ENCODE measurements around the gene GRIP2.

The GRIP2 gene

DNA sequence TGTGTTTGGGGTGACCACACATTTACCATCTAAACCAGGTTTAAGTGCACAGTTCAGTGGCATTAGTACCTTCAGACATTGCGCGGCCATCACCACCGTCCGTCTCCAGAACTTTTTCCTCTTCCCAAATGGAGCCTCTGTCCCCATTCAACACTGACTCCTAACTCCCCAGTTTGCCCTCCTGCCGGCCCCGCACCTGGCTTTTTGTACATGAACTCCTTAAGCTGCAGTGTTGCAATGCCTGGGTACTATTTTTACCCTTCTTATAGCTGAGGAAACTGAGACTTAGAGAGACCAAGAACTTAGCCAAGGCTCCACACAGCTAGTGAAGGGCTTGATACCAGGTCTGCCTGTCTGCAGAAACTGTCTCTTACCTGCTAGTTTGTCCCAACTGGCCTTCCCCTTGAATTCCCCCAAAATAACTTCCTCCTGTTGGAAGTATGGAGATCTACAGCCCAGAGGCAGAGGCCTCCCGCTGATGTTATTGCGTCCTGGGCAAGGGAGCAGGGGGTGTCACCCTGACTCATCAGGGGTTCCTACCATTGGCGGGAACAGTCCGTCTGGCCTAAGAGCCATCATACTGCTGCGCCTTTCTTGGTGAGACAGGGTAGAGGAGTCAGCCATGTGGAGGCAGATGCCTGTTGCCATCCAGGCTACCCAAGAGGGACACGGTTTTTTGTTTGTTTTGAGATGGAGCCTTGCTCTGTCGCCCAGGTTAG, 65.6 kb downstream of the GRIP2 start:
- Histone ChIP-seq H3K27me3 (ENCODE audit: control insufficient read depth, insufficient read depth, low read length) (no peaks in the 10 kb centered on the region), H3K9ac (no peak overlapping the region), H3K4me3 (ENCODE audit: low read depth, low read length) (no peak overlapping the region), H3K9me3 (ENCODE audit: control insufficient read depth, low read length) (no peaks in the 10 kb centered on the region), H2AFZ (no peak overlapping the region), H3K27ac (no peak overlapping the region), H3K4me2 (ENCODE audit: low read length) (no peak overlapping the region), H3K4me1 (no peaks in the 10 kb centered on the region), H3K36me3 (ENCODE audit: control insufficient read depth, insufficient read depth, low read length) (no peaks in the 10 kb centered on the region), H3K79me2 (no peaks in the 10 kb centered on the region)
- TF ChIP-seq, protein P1, sequence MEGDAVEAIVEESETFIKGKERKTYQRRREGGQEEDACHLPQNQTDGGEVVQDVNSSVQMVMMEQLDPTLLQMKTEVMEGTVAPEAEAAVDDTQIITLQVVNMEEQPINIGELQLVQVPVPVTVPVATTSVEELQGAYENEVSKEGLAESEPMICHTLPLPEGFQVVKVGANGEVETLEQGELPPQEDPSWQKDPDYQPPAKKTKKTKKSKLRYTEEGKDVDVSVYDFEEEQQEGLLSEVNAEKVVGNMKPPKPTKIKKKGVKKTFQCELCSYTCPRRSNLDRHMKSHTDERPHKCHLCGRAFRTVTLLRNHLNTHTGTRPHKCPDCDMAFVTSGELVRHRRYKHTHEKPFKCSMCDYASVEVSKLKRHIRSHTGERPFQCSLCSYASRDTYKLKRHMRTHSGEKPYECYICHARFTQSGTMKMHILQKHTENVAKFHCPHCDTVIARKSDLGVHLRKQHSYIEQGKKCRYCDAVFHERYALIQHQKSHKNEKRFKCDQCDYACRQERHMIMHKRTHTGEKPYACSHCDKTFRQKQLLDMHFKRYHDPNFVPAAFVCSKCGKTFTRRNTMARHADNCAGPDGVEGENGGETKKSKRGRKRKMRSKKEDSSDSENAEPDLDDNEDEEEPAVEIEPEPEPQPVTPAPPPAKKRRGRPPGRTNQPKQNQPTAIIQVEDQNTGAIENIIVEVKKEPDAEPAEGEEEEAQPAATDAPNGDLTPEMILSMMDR (IDR thresholded peaks at IDR 0.05) = no peak

DNA sequence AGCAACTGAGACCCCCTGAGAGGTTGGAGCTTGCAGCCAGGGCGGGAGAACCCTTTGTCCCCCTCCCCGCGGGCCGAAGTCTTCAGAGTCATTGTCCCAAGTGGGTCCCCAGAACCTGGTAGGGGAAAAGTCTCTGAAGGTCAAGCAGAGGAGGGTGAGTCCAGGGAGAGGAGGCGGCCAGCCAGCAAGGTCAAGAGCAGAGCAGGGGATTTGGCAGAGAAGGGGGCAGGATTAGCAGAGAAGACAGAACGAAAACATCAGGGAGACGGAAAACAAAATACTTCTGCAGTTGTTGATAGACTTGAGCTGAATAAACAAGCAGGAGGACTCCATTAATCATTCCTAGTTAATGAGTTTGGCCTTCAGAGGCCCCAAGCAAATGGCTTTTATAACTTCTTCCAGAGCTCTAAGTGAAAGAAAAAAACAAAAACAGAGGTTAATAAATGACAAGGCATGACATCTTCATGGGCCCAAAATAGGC, 66.7 kb downstream of the GRIP2 start:
- Histone ChIP-seq H3K9me3 (ENCODE audit: control insufficient read depth, low read length) (no peaks in the 10 kb centered on the region), H3K4me2 (ENCODE audit: low read length) (no peak overlapping the region), H3K4me1 (no peaks in the 10 kb centered on the region), H3K79me2 (no peaks in the 10 kb centered on the region), H3K27ac (no peak overlapping the region), H3K9ac (no peak overlapping the region), H3K4me3 (ENCODE audit: low read depth, low read length) (no peak overlapping the region), H3K36me3 (ENCODE audit: control insufficient read depth, insufficient read depth, low read length) (no peaks in the 10 kb centered on the region), H2AFZ (no peak overlapping the region), H3K27me3 (ENCODE audit: control insufficient read depth, insufficient read depth, low read length) (no peaks in the 10 kb centered on the region)
- TF ChIP-seq, protein P1 (IDR thresholded peaks at IDR 0.05) = no peak

DNA sequence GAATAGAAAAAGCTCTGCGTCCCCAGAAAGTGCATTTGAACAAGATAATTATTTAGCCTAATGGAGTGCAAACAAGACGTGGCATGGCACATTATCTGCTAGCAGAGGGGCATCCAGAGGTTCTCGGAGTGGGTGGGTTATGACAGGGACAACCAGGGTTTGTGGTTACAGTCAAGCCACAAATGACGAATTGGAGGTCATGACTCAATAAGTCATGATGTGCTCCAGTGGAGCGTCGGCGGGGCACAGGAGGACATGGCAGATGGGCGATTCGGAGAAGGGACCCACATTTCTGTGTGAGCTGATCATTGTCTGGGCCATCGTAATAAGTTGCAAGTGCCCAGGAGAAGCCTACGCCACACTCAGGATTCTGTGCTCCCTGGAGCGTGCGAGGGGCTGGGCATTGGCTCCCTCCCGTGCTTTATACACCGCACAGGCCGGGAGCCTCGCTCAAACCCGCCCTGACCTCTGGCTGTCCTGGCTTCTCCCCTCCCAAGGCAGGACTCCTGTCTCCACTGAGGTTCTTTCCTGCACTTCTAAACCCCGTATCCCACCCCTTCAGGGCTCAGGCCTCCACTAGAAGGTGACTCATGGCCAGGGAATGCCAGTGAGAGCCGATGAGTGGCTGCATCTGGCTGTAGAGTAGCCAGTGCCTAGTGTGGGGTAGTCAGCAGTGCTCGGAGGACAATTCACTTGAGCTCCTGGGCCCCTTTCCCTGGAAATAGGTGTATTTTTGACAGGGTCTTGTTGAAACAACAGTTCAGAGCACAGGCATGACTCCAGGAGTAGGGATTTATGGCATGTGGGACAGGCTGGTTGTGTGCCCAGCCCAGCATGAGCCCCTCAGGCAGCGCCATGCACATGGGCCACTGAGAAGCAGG, 67.4 kb downstream of the GRIP2 start:
- Histone ChIP-seq H3K27me3 (ENCODE audit: control insufficient read depth, insufficient read depth, low read length) (no peaks in the 10 kb centered on the region), H2AFZ (no peak overlapping the region), H3K79me2 (no peaks in the 10 kb centered on the region), H3K9ac (no peak overlapping the region), H3K36me3 (ENCODE audit: control insufficient read depth, insufficient read depth, low read length) (no peaks in the 10 kb centered on the region), H3K9me3 (ENCODE audit: control insufficient read depth, low read length) (no peaks in the 10 kb centered on the region), H3K27ac (no peak overlapping the region), H3K4me2 (ENCODE audit: low read length) (no peak overlapping the region), H3K4me1 (no peaks in the 10 kb centered on the region), H3K4me3 (ENCODE audit: low read depth, low read length) (no peak overlapping the region)
- TF ChIP-seq, protein P1 (IDR thresholded peaks at IDR 0.05) = no peak

DNA sequence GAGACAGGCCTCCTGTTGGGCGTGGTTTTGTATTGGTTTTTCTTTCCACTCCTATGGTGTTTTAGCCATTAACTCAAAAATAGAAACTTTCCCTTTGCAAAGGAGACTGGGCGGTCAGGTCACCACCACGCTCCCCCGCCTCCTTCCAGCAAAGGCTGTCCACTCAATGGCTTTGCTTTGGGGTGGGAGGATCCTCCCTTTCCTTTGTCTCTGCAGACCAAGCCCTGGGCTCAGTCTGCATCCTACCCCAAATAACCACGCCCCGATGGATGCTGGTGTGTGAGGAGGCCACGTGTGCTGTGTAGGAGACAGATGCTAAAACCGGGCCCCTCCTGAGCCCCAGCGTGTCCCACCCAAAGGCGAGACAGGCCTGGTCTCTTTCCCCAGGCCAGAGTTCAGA, 68.5 kb downstream of the GRIP2 start:
- Histone ChIP-seq H3K36me3 (ENCODE audit: control insufficient read depth, insufficient read depth, low read length) (no peaks in the 10 kb centered on the region), H3K27me3 (ENCODE audit: control insufficient read depth, insufficient read depth, low read length) (no peaks in the 10 kb centered on the region), H3K27ac (no peak overlapping the region), H3K4me3 (ENCODE audit: low read depth, low read length) (no peak overlapping the region), H3K4me1 (no peaks in the 10 kb centered on the region), H3K9ac (no peak overlapping the region), H3K9me3 (ENCODE audit: control insufficient read depth, low read length) (no peaks in the 10 kb centered on the region), H2AFZ (no peak overlapping the region), H3K4me2 (ENCODE audit: low read length) (no peak overlapping the region), H3K79me2 (no peaks in the 10 kb centered on the region)
- TF ChIP-seq, protein P1 (IDR thresholded peaks at IDR 0.05) = no peak
